NCI-H1092 (cell line): ENCODE data around the gene OR9Q1.
"Not testable (repeated sequence)": the region's sequence is repeated elsewhere in the genome, so short reads cannot be mapped to it uniquely, and the experiment has no call there.

Source experiments
- DNase-seq: peaks from one replicate; lab custom pipeline; 2025; lab: John Stamatoyannopoulos, UW

OR9Q1 gene

DNA sequence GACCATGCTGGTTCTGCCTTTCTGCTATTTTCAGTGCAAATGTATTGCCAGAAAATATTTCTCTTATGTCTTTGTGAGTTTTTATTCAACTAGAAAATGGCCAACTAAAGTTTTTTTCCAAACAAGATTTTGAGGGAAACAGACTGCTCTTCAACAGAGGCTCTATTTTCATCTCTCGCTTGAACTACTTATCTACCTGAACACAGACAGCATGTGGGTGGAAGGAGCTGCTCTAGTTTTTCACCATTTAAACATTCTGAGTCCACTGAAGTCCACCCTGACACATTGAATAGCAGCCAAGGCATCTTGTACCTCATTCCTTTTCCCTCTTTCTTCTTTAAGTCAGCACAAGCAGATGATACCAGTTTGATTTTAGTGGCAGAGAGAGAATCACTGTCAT is 111.5 kb downstream of the OR9Q1 start:
- DNase-seq: no peak

DNA sequence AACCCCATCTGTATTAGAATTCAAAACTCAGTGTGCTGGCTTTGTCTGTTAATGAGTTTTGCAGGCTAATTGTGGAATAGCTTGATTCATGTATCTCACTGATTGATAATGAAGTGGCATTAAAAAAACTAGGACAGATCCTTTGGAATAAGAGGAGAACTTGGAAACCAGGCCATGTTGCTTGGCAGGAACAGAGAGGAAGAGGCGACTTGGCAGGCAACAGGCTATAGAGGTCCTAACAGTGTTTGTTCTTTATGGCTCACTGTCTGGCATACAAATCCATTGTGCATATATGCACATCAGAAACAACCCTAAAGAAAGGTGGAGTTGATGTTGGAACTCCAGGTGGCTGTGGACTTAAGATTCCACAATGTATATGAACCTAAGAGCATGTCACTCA is 119.1 kb downstream of the OR9Q1 start:
- DNase-seq: no peak

DNA sequence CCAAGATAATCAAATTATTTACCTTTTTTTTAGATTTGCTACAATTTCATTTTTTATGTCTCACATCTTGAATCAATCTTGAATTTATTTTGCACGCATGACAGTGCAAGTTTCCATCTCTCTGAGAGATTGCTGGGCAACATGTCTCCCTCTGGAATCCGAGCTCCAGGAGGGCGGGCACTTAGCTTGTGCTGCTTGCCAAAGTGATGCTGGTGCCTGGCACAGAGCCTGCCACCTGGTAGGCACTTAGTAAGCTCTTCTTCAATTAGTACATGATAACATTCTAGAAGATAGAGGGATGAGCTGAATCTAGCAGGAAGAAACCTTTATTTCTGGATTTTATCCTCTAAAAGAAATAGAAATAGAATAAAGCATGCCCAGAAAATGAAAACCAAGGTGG is 129.1 kb downstream of the OR9Q1 start:
- DNase-seq: no peak

DNA sequence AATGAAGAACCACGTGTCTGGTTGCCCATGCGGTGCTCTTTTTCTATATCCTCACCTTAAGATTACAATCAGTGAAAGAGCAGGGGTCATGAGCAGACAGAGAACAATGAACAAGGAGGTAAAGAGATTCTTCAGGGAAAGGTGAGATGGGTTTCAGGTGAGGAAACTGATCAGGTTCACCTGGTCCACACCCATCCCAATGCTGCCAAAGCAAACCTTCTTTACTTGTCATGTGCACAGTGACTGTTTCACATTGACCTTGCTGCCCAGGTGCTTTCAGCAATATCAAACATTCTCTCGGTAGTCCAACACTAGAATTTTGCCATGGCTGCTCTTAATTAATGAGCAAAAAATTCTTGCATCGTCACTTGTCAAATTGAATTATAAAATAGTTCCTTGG is 140.7 kb downstream of the OR9Q1 start:
- no peak for DNase-seq

DNA sequence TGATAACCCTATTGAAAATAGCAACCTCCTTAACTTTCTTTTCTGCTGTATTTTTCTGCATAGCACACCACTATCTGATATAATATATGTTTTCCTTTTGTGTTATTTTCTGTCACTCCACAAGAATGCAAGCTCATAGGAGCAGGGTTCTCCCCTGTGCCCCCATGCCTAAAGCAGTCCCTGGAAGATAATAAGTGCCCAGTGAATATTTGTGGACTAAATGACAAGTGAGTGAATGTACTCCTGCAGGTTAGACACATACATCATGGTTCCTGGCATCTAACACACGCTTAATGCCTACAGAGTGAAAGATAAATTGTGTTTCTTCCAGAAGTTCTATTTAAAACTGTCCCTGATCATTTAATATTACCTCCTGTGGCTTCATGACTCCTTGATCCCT is 141.3 kb downstream of the OR9Q1 start:
- no peak for DNase-seq

DNA sequence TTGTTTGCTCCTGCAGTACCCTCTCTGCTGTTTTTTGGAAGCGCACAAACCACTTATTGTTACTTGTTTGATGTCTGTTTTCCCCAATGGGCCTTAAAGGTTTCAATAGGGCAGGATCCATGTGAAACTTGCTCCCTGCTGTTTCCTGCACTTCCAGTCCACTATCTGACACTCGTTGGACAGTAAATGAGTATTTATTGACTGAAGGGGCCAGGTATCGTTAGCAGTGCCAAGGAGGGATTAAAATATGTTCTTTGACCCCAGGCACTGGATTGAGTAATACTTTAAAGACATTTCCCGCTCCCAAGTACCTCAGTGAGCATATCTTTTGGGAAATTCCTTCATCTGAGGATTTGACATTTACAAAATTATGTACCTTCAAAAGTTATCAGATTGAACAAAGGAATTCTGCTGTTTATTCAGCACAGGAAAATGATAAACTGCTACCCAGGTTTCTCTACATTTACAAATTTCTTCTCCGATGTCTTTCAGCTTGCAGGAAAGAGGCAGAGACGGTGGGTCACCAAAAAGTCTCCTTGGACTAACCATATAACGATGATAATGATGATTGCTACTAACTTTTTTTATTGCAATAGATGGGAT is 141.9 kb downstream of the OR9Q1 start:
- DNase-seq: no peak

DNA sequence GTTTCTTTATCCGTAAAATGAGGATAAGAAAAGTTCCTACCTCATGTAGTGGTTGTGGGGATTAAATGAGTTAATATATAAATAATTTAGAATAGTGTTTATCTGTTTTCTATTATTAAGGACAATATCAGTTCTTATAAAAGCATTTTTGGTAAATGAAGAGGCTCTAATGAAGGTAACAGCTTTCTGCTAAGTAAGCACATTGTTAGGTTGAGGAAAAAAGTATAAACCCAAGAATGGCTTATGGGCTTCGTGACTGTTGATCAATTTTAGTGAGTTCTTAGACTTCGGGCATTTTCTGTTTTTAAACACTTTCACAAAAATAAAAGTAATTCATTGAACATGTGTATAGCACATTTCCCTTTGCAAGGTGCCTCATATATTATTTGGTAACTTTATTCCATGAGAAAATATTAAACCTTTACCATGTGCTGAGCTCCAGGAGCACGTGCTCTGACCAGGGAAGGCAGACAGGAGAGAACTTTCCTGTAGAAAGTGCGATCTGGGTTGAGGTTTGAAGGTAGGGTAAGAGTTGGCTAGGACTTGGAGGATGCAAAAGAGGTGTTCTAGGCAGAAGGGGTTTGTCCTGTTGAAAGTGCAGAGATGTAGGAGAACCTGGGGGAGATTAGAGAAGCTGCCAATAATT is 153.9 kb downstream of the OR9Q1 start:
- DNase-seq: no peak

DNA sequence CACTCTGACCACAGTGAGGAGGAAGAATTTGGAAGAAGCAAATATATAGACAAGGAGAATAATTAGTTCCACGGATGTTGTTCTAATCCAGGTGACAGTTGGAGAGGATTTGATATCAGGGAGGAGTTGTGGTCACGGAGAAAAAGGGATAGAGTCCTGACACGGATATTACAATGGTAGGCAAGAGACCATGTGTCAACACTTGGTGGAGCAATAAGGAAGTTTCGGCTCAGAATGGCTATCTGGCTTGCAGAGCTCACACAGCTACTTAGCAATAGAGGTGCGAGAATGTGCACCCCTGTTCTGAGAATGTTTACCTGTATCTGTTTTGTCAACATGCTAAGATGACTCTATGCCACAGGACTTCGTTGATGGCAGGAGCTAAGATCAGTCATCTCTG is 154.8 kb downstream of the OR9Q1 start:
- no peak for DNase-seq

DNA sequence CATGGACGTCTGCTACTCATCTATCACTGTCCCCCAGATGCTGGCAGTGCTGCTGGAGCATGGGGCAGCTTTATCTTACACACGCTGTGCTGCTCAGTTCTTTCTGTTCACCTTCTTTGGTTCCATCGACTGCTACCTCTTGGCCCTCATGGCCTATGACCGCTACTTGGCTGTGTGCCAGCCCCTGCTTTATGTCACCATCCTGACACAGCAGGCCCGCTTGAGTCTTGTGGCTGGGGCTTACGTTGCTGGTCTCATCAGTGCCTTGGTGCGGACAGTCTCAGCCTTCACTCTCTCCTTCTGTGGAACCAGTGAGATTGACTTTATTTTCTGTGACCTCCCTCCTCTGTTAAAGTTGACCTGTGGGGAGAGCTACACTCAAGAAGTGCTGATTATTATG is 156.0 kb downstream of the OR9Q1 start:
- DNase-seq: no peak

DNA sequence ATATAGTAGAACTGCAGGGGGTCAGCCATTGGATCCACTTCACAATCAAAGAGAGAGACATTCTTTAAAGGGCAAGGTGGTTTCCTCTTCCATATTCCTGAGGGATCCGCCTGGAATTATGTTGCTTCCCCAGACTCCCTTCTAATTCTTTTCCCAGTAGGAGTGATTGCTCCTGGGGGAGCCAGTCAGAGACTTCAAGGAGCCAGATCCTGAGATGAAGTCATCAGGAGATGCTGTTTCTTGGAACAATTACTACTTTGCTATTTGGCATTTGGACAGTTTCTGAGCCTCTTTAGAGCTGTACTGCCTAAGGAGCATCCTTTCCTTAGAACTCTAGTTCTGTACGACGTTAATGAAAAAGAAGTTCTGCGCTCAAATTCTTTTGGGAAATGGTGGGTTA is 163.3 kb downstream of the OR9Q1 start:
- no peak for DNase-seq

DNA sequence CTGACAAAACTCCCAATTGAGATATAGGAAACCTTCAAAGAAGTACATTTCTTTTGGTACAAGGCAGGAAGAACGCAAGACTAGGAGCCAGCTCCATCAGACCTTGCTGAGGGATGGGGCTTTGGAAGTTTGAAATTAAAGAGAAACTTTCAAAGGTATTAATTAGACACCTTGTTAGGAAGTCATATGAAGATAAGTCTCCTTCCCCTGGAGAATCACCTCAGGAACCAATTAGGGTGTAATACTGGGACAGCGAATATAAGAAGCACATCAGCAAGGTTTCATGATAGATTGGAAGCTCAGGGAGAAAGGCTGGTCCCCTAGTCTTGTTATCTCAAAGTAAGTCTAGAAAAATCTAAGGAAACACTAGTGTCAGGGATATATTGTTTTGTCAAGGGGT is 165.1 kb downstream of the OR9Q1 start, which contains the start of gene OR9Q2:
Gene OR9Q2, plus strand, starts transcription at position 301 of the 400 bp plus-strand sequence. CDS start 1,421 bp downstream, outside the sequence.
- no peak for DNase-seq

DNA sequence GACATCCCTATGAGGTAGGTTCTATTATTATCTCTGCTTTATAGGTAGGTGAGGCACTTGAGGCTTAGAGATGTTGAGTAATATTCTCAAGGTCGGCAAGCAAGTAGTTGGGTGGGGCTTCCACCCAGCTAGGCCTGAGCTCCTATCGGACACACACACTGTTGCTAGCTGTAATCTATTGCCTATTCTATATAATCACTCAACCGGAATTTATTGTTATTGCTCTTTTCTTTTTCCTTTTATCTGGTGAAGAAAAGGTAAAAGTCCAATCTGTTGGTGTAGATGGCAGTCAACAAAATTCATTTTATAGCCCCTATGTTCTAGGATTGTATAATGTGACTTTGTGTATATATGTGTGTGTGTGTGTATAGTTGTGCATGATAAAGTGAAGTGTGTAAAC is 168.5 kb downstream of the OR9Q1 start:
- no peak for DNase-seq

DNA sequence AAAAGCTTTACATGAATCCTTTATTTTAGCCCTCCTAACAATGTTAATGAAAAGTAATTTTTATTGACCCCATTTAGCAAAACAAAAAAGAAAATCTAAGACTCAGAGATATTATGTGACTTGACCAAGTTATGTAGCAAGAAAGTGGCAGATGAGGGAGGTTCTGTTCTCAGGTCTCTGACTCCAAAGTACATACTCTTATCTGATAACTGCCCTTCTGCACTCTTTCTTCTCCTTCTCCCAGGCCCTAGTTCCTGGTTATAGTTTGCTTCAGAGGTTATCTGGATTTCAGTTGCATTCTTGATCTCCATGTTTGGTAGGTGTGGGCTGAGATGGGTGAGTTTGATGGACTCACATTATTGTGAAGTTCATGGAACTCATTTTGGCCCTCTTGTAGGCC is 169.7 kb downstream of the OR9Q1 start:
- no peak for DNase-seq

DNA sequence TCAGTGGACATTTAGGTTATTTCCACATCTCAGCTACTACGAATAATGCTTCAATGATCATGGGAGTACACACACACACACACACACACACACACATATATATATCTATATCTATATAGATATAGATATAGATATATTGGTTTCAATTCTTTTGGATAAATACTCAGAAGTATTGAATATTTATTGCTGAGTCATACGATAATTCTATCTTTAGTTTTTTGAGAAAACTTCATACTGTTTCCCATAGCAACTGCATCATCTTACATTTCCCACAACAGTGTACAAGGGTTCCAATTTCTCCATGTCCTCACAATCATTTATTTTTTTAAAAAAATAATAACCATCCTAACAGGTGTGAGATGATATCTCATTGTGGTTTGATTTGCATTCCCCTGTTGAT is 172.3 kb downstream of the OR9Q1 start:
- DNase-seq: no peak

DNA sequence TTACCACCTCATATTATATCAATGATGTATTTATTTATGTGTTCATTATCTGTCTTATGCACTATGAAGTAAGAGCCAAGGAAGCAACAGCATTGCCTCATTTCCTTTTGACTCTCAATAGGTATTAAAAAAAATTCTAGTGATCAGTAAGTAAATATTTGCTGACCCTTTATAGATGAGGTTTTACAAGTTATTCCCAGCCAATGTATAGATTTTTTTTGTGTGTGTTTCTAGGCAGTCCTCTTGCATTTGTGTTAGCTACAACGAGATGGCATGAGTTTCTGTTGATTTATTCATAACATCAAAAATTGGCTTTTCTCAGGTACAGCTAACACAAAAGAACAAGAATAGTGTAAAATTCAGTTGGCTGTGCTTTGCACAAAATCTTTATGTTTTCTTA is 175.6 kb downstream of the OR9Q1 start:
- no peak for DNase-seq

DNA sequence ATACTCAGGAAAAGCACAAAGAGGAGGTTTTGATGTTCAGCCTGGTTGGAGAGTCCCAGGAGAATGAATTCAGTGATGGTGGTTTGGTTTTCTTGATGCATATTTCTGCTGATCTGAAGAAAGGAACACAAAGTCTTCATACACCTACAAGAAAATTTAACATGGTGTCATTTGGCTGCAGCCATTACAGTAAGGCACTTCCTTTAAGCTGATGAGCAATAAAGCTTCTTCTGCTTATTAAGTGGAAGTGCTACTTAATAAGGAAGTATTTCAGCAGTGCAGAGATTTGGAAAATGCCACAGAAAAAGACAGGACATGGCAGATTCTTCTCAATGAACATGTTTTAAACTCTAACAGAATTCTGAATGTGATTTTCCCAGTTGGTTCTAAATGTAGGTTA is 180.4 kb downstream of the OR9Q1 start, which contains the start of gene OR1S2:
Gene OR1S2, minus strand, starts transcription at position 101 of the 400 bp plus-strand sequence. Its CDS starts 0 bp downstream, at position 101.
- DNase-seq: no peak

DNA sequence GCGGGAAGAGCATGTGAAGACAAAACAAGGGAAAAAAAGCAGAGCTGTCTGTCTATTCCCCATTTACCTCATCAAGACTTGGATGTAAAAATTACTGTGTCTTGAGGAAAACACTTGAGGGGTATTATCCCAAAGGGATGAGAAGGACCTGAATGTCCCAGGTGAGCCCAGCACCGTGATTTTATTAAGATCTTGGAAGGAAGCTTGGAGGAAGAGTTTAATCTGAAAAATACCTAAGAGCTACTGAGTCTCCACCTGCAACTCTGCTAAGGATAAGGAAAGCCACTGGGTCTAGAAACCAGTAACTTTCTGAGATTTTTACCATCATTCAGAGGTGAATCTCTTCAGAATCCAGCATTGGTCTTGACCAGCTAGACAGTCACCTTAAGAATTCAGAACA is 188.7 kb downstream of the OR9Q1 start, which contains the start of gene OR1S1:
Gene OR1S1, plus strand, starts transcription at position 301 of the 400 bp plus-strand sequence.
- DNase-seq: not testable (repeated sequence)

DNA sequence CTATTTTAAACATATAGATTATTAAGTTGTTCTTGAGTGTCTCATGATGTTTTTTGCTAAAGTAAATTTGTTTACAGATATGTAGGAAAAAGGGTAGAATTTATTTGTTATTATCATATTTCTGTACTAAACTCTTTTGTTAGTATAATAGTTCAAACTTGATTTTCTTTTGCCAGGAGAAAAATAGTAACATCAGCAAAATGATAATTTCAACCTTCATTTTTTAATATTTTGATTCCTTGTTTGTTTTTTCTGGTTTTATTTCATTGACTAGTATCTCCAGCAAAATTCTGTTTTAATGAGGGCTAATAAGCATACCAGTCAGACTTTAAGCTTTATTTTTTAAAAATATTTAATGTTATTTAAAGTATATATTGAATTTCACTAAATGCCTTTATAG is 192.8 kb downstream of the OR9Q1 start:
- DNase-seq: no peak

DNA sequence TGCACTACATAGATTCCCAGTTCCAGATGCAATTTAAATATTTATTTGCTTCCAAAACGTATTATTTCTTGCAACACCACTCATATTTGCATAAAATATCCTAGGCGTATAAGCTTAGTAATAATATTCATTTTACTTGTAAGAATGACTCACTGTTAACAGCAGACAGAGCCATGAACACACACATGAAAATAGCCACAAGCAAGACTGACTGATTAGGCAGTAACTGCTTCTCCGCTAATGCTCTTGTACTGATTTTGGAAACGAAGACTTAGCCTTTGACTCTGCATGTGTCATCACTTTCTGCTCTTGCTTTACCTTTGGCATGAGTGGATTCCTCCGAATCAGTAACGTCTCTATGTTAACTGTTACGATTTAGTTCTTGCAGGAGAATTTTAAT is 199.0 kb downstream of the OR9Q1 start:
- no peak for DNase-seq

DNA sequence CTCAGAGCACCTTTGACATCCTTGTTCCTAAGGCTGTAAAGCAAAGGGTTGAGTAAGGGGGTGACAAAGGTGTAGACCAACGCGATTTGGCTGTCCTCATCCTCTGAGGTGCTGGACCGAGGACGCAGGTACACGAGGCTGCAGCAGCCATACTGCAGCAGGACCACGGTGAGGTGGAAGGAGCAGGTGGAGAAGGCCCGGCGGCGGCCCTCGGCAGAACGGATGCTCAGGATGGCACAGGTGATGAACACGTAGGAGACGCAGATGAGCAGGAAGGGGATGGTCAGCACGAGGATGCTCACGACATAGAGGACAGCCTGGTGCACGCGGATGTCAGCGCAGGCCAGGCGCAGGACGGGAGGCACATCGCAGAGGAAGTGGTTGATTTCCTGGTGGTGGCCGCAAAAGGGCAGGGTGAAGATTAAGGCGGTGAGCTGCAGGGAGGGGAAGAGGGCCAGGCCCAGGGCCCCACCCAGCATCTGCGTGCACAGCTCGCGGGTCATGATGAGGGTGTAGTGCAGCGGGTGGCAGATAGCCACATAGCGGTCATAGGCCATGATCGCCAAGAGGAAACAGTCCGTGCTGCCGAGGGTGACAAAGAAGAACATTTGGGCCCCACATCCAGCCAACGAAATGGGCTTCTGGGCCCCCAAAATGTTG is 204.4 kb downstream of the OR9Q1 start:
- DNase-seq: no peak
